Fibroblast of lung (primary cell): ENCODE measurements around the gene NUP214. TPM values are rescaled to one million over a fixed set of nuclear protein-coding genes. Genes with fewer than 3 reads are reported as not detected.
"Not testable (repeated sequence)": the region's sequence is repeated elsewhere in the genome, so short reads cannot be mapped to it uniquely, and the experiment has no call there.

Experiments used
- DNase-seq, 2 donors: peaks; one replicate each; pipeline versions ENCODE4 v3.0.0 to v3.0.0-alpha.2; 2010; ENCODE audit warnings: low read depth in 2 of 2
- H2AFZ ChIP-seq: 2 replicates; pipeline ENCODE4 v1.5.1; 2012; ENCODE audit warnings: low read length, control low read depth, inconsistent platforms
- H3K27ac ChIP-seq: 2 replicates; pipeline ENCODE4 v1.5.1; 2011; ENCODE audit warnings: low read length, control low read depth; ENCODE audit not compliant: insufficient read depth
- H3K27me3 ChIP-seq: 2 replicates; pipeline ENCODE4 v1.5.1; 2011; ENCODE audit warnings: mild to moderate bottlenecking, low read length; ENCODE audit not compliant: control insufficient read depth, insufficient read depth
- H3K36me3 ChIP-seq: 2 replicates; pipeline ENCODE4 v1.5.1; 2011; ENCODE audit warnings: low read length; ENCODE audit not compliant: control insufficient read depth, insufficient read depth
- H3K4me1 ChIP-seq: 2 replicates; pipeline ENCODE4 v1.5.1; 2011; ENCODE audit warnings: low read length; ENCODE audit not compliant: control insufficient read depth, insufficient read depth; ENCODE audit errors: extremely low read depth
- H3K4me2 ChIP-seq: 2 replicates; pipeline ENCODE4 v1.5.1; 2011; ENCODE audit warnings: low read length, control low read depth; ENCODE audit not compliant: insufficient read depth; ENCODE audit errors: extremely low read depth
- H3K4me3 ChIP-seq, 4 experiments: fragments of 200-600 bp in 1 of 4; sonication (generic) in 1 of 4; replicated peaks in 1 of 4; 2 replicates each; pipeline ENCODE4 v1.5.1; 2011 to 2016; ENCODE audit warnings: low read length in 4 of 4, low read depth in 3 of 4, mild to moderate bottlenecking in 3 of 4, control low read depth in 2 of 4, inconsistent platforms in 1 of 4, mixed read lengths in 1 of 4; ENCODE audit not compliant: insufficient read depth in 1 of 4; ENCODE audit errors: control extremely low read depth in 1 of 4
- H3K79me2 ChIP-seq: 2 replicates; pipeline ENCODE4 v1.5.1; 2012; ENCODE audit warnings: mild to moderate bottlenecking, low read length, inconsistent platforms; ENCODE audit not compliant: control insufficient read depth, insufficient read depth
- H3K9ac ChIP-seq: 2 replicates; pipeline ENCODE4 v1.5.1; 2011; ENCODE audit warnings: mild to moderate bottlenecking, low read length, control low read depth; ENCODE audit not compliant: insufficient read depth
- H3K9me3 ChIP-seq: 2 replicates; pipeline ENCODE4 v1.5.1; 2012; ENCODE audit warnings: low read depth, low read length; ENCODE audit not compliant: control insufficient read depth, insufficient read depth
- H4K20me1 ChIP-seq: 2 replicates; pipeline ENCODE4 v1.5.1; 2011; ENCODE audit warnings: low read length; ENCODE audit not compliant: control insufficient read depth, insufficient read depth; ENCODE audit errors: extremely low read depth
- CTCF ChIP-seq, 2 donors: IDR thresholded peaks in 1 of 2; conservative IDR thresholded peaks in 1 of 2; 1 replicate in 1 of 2; 2 replicates in 1 of 2; pipeline ENCODE4 v1.5.1; 2011 to 2012; ENCODE audit warnings: low read length in 2 of 2, control low read depth in 1 of 2, inconsistent platforms in 1 of 2, low read depth in 1 of 2, mild to moderate bottlenecking in 1 of 2
- EZH2 ChIP-seq: IDR thresholded peaks from 2 replicates; pipeline ENCODE4 v1.5.1; 2012; ENCODE audit warnings: low read length, control low read depth, mild to moderate bottlenecking; ENCODE audit errors: missing control alignments
- polyA plus RNA-seq, 2 donors: library from polyadenylated mRNA; depleted of rRNA in 1 of 2; stranded (reverse) in 1 of 2; unstranded in 1 of 2; fragments of >200 nt; gene quantifications; 2 replicates each; pipeline ENCODE4 v1.2.1, GENCODE V29; 2011 to 2012; ENCODE audit warnings: missing spikeins in 1 of 2
- total RNA-seq: library from RNA; depleted of rRNA; stranded (reverse); fragments of >200 nt; gene quantifications from 2 replicates; pipeline ENCODE4 v1.2.1, GENCODE V29; 2014

Gene NUP214
- total and polyA plus RNA-seq, 2 donors (not counting 1 experiment from before 2014, with no cell fraction given): 5.0 to 12.2 TPM

DNA sequence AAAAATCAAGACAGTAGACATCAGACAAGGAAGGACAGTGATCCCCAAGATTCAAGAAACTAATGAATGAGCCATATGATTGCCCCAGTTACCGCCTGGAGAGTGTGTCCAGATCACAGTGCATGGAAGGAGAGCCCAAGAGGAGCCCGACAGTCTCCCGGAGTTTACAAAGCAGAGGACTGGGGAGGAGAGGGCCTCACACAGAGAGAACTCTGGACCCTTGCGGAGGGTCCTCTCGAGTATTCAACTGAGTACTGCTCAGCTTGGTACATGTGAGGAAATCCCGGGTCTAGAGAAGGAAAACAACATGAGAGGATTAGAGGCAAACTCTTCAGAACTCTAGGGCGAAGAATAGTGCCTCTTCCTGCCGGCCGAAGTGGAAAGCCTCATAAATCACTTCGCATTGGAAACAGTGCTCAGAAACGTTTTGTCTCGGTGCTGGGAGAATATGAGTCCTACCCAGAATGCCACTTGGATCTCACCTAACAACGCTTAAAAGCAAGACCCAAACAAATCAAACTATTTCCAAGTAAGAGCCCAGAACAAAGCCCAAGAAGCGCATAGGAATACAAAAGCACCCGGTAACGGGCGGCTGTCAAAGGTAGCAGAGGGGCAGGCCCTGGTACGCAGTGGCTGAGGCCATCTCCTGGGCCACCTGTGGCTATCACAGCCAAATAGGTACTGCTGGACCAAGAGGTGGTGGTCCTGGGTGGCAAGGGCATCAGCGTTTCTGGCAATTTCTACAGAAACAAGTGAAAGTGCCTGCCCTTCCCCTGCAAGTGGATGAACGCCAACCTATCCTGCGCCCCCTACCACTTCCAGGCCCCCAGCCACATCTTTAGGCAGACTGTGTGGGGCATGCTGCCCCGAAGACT is 114.9 kb downstream of the NUP214 start:
- Histone ChIP-seq H3K27me3 (no peaks in the 10 kb centered on the region), H3K36me3 (no peaks in the 10 kb centered on the region), H3K27ac (no peak overlapping the region), H3K79me2 (no peaks in the 10 kb centered on the region), H3K9ac (no peak overlapping the region), H4K20me1 (no peaks in the 10 kb centered on the region), H3K9me3 (no peaks in the 10 kb centered on the region), H3K4me3 (no peak overlapping the region), H2AFZ (no peak overlapping the region), H3K4me2 (no peak overlapping the region), H3K4me1 (no peaks in the 10 kb centered on the region)
- no peak for DNase-seq
- TF ChIP-seq EZH2 (no peak), CTCF (conservative IDR thresholded peaks at IDR 0.05 in 1 of 2, IDR thresholded peaks at IDR 0.05 in 1 of 2; ENCODE audit: low read depth in 1 of 2, low read length in 2 of 2) (no peak)

- not testable (repeated sequence) for H3K36me3 ChIP-seq, H3K9ac ChIP-seq, H3K4me3 ChIP-seq, H3K27ac ChIP-seq, H2AFZ ChIP-seq, H4K20me1 ChIP-seq, H3K9me3 ChIP-seq, H3K4me1 ChIP-seq, H3K79me2 ChIP-seq, H3K4me2 ChIP-seq, H3K27me3 ChIP-seq, DNase-seq
These were observed 118.9 kb downstream of the NUP214 start for GRCh38 chr9:131244331-131244730.

GRCh38 chr9:131246618-131247017 is 121.2 kb downstream of the NUP214 start:
- no peak for TF ChIP-seq EZH2
- TF ChIP-seq CTCF (conservative IDR thresholded peaks at IDR 0.05 in 1 of 2, IDR thresholded peaks at IDR 0.05 in 1 of 2; ENCODE audit: low read depth in 1 of 2, low read length in 2 of 2): no peak
- Histone ChIP-seq H4K20me1 (no peaks in the 10 kb centered on the region), H2AFZ (no peak overlapping the region), H3K9ac (no peak overlapping the region), H3K36me3 (no peaks in the 10 kb centered on the region), H3K4me1 (no peaks in the 10 kb centered on the region), H3K4me2 (no peak overlapping the region), H3K27me3 (no peaks in the 10 kb centered on the region), H3K27ac (no peak overlapping the region), H3K79me2 (no peaks in the 10 kb centered on the region), H3K4me3 (no peak overlapping the region), H3K9me3 (no peaks in the 10 kb centered on the region)
- no peak for DNase-seq
